ENCODE results near the gene ATRIP.
"Not testable (repeated sequence)": the region's sequence is repeated elsewhere in the genome, so short reads cannot be mapped to it uniquely, and the experiment has no call there.

The ATRIP gene

DNA sequence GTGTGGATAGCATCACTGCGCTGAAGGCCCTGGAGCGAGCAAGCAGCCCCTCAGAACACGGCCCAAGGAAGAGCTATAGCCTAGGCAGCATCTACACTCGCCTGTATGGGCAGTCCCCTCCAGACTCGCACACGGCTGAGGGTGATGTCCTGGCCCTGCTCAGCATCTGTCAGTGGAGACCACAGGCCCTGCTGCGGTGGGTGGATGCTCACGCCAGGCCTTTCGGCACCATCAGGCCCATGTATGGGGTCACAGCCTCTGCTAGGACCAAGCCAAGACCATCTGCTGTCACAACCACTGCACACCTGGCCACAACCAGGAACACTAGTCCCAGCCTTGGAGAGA, 20.5 kb downstream of the ATRIP start:
- DNase-seq (ENCODE audit: low read depth in 2 of 2, low spot score in 1 of 2) = no peak

DNA sequence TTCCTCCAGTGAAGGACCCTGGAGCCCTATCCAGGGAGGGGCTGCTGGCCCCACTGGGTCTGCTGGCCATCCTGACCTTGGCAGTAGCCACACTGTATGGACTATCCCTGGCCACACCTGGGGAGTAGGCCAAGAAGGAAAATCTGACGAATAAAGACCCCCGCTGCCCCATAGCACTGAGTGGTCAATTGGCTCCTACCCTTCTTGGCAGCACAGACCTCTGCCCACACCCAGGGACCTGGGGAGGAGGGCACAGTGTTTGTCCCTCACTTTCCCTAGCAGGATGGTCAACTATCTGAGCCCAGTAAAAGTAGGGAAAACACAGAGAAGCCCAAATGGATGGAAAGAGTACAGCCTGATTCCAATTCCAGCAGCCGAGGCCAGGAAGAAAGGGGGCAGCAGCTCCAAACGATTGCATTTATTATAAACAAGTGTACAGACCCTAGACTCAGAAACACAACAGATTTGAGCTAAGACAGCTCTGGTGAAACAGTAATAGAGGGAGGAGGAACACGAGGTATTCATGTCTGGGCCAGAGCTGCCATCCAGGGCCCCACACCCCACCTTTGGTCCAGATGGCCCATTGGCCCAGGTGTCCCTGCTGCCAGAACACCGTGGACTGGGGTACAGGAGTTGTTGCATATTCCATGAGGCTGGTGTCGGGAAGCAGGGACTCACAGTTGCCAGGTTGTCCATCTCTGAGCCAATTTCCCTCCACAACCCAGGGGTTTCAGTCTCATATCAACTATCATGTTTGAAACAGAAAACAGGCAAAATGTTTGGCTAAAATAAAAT, 21.1 kb downstream of the ATRIP start:
- no peak for DNase-seq (ENCODE audit: low read depth in 2 of 2, low spot score in 1 of 2)

DNA sequence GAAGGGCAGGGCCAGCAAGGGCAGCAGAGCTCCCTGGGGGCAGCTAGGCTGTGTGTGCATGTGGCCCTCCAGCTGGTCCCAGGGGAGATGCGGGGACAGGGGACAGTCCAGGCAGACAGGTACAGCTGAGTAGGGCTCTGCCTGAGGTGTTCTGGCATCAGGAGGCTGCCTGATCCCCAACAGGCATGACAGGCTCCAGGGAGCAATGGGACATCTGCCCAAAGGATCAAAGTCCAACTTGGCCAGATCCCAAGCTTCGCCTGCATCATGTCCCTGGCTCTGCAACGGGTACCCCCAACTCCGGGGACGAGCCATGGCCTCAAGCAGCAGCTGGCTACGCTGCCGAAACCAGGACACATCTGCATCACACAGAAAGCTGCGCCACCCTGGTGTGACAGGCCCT, 21.8 kb downstream of the ATRIP start:
- no peak for DNase-seq (ENCODE audit: low read depth in 2 of 2, low spot score in 1 of 2)

DNA sequence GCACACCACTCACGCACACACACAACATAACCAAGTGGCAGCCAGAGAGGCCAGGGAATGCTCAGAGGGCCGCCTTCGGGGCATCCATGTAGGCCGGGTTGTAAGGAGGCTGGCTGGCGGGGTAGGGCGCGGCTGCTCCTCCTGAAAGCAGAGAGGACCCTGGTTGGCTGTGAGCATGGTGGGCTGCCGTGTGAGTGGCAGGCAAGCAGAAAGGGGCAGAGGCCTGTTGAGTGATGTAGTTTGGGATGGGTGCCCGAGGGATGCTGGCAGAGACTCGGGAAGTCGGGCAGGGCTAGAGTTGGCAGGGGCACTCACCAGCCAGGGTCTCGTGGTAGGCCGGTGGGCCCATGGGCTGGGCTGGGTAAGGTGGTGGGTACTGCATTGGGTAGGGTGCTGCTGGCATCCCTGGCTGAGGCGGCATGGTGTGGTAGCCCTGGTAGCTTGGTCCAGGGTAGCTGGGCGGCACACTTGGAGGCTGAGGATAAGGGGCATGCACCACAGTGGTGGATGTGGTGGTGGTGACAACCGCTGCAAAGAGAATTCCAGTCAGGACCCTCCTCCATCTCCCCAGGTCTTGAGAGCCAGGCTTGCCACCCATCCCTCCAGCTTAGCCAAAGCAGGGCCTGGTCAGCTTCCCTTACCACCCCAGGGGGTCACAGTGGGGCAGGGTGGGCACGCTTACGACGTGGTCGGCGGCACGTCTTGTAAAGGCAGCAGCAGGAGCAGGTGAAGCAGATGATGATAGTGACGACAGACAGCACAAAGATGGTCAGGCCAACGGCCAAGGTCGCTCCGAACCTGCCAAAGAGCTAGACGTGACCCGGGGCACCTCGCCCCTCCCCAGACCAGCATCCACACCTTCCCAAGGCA, 22.7 kb downstream of the ATRIP start:
- DNase-seq (ENCODE audit: low read depth in 2 of 2, low spot score in 1 of 2) = no peak

DNA sequence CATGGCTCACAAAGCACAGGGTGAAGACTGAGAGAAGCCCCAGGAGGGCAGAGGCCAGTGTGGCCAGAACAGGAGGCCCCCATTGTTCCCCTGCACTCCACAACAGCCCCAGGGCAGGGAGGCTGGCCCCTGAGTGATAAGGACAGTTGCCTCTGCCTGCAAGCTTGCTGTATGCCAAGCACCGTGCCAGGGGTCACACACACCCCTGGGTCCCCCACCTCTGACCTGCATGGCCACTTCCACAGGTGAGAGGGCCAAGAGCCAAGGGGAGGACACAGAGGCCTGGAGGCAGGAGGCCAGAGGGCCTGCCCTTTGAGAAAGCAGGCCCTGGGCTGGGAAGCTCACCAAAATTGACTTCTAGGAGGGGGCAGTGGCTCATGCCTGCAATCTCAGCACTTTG, 23.7 kb downstream of the ATRIP start:
- DNase-seq (ENCODE audit: low read depth in 2 of 2, low spot score in 1 of 2) = no peak

DNA sequence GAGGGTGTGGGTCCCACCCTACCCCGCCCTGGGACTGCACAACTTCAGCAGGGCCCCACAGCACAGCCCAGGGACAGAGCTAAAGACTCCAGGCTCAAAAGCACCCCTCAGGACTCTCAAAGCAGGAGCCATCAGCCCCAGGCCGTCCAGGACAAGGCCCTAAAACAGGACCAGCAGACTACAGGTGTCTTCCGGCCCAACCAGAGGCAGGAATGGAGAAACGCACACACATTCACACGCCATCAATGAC, 26.1 kb downstream of the ATRIP start:
- no peak for DNase-seq (ENCODE audit: low read depth in 2 of 2, low spot score in 1 of 2)

DNA sequence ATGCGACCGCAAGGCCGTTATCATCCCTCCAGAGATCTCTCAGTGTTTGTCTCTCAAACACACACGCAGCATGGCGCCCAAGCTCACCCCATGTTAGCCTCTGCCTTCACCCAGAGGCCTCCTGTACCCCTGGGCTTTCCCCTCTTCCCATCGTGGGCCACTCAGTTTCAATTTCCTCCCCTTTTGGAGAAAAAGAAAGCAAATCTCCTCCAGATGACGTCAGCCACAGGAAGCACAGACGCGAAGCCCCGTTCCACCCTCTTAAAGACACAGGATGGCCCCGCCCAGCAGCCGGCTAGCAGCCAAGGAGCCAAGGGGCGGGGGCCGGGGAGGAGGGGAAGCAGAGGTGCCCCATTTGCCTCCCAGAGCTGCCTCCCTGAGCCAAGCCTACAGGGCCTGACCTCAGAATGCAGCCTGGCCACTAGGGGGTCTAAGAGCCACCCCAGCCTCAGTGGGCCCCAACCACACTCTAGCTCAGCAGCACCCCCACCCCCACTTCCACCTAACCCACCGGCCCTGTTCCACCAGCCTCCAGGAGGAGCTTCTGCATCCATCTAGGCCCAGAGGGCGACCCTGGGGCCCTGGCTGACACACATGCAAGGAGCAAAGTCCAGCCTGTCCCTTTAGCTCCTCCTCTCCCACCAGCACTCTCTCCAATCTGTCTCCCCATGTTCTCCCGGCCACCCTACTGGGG, 26.5 kb downstream of the ATRIP start:
- DNase-seq (ENCODE audit: low read depth in 2 of 2, low spot score in 1 of 2) = peak; percentile 79 to 89

DNA sequence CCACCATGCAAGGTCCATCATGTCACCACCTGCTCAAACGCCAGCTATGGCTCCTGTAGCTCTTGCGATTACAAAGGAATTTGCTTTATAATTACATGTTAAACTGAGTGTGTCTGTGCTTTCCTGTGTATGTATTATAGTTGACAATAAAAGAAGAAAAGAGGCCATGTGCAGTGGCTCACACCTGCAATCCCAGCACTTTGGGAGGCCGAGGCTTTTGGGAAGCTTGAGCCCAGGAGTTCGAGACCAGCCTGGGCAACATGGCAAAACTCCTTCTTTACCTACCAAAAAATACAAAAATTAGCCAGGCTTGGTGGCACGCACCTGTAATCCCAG, 27.0 kb downstream of the ATRIP start:
- no peak for DNase-seq (ENCODE audit: low read depth in 2 of 2, low spot score in 1 of 2)

DNA sequence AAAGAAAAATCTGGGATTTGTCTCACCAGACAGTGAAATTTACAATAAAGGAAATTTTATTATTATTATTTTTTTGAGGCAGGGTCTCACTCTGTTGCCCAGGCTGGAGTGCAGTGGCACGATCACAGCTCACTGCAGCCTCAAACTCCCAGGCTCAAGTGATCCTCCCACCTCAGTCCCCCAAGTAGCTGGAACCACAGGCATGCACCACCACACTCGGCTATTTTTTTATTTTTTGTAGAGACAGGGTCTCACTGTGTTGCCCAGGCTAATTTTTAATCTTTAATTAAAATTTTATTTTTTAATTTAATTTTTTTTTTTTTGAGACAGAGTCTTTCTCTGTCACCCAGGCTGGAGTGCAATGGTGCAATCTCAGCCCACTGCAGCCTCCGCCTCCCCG, 27.5 kb downstream of the ATRIP start:
- not testable (repeated sequence) for DNase-seq (ENCODE audit: low read depth in 2 of 2, low spot score in 1 of 2)

DNA sequence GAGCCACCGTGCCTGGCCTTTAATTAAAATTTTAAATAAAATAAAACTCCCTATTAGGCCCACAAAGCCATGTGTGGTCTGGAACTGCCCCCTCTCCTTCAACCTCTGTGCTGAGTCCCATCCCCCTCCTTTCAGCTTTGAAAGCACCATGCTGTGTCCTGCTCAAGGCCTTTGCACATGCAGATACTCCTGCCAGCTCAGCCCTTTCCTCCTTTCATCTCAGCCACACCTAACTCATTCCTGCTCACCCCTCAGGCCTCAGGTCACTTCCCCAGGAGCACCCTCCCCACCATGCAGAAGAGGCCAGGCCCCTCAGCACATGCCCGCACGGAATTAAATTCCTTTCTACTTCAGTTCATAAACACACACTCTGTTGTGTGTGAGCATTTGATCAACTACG, 28.1 kb downstream of the ATRIP start:
- no peak for DNase-seq (ENCODE audit: low read depth in 2 of 2, low spot score in 1 of 2)

DNA sequence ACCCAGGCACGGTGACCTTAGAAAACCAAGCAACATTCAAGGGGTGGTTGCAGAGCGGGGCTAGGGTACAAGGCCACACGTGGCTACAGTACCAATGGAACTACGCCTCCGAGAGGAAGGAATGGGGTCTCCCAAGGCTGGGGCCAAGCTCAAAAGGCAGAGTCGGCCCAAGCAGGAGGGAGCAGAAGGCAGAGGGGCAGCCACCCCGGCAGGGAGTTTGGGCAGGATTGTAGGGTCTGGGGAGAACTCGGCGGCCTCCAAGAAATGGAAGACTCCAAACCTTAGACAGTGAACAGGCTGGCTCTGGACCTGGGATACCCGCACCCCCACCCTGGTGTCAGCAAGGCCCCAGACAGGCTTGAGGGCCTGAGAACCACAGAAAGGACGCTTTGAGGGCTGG, 28.7 kb downstream of the ATRIP start:
- DNase-seq (ENCODE audit: low read depth in 2 of 2, low spot score in 1 of 2) = no peak

DNA sequence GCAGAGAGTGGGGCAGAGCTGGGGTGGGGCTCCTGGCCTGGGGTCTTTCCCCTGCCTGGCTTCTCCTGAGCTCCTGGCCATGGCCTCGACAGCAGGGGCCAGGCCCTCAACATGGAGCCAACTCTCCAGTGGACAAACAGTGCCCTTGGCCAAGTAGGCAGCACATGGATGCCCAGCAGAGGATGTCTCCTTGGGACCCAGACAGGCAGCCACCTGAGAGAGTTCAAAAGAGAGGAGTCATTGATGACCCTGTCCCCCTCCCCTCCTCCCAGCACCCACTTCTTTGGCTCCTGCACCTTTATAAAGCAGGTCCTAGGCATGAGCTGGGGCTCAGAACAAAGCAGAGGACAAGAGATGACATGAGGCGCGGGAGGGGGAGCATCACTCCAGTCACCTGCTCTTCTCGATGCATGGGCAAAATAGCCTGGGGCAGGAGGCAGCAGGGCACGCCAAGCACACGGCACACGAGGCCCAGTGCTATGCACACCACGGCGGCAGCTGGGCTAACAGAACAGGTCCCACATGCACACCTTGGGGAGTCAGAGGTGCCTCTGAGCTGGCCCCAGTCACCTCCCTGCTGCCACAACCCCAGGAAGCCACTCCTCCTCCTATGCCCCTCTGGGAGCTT, 30.0 kb downstream of the ATRIP start:
- no peak for DNase-seq (ENCODE audit: low read depth in 2 of 2, low spot score in 1 of 2)

DNA sequence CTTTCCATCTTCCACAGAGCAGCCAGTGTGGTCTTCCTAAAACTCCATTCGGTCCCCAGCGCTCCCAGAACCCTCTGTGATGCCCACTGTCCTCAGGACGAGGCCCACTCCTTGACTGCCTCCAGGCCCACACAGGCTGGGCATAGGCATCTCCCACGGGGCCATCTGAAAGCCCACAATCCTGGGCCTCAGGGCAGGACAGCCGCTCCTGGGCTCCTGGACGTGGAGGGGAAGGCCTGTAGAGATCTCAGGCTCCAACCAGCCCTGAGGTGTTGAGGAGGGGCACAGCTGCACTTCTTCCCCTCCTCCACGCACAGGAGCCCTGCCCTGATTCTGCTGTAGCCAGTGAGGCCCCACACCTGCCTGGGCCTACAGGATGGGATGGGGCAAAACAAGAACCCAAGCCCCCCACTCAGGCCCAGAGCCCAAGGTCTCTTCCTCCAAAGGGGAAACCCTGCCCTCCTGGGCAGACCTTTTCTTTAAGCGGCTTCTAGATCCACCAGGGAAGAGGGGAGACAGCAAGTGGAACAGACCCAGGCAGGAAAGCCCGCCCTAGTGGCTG, 31.5 kb downstream of the ATRIP start:
- DNase-seq (ENCODE audit: low read depth in 2 of 2, low spot score in 1 of 2) = no peak

DNA sequence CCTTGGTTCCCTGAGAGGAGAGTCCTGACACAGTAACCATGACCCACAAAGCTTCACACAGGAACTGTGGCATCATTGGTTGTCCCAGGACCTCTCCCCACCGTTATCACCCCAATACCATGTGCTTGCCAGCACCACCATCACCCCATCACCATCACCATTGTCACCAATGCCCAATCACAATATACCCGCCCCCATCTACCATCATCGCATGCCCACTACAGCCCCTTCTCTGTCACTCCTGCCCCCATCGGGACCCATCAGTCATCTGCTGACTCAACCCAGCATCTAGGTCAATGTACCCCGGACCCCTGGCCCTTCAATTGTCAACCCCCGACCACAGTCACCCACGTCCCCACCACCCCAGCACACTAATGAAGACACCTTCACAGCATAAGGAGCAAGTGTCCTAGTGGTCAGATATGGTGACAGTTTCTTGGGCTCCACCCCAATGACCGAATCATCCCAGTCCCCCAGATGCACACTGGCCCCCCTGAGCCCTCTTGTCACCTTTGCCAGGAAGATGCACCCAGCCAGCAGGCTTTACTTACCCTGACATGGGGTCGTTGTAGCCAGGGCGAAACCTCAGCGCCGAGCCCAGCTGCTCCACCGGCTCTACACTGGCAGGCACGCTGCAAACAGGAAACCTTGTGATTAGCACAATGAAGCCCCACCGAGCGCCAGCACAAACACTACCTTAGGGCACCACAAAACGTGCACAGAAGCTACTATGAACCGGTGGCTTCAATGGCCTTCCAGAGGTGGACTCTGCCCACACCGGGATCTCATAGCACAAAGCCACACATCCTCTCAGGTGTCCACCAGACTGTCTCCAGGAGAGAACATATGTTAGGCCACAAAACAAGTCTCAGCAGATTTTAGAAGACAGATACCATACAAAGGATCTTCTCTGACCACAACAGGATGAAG, 32.4 kb downstream of the ATRIP start:
- peak in 1 of 2 donors; percentile 41 for DNase-seq (ENCODE audit: low read depth in 2 of 2, low spot score in 1 of 2)

DNA sequence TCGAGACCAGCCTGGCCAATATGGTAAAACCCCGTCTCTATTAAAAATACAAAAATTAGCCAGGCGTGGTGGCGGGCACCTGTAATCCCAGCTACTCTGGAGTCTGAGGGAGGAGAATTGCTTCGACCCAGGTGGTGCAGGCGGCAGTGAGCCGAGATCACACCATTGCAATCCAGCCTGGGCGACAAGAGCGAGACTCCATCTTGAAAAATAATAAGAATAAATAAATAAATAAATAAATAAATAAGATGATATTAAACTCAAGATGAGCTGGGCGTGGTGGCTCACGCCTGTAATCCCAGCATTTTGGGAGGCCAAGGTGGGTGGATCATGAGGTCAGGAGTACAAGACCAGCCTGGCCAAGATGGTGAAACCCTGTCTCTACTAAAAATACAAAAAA, 34.4 kb downstream of the ATRIP start:
- not testable (repeated sequence) for DNase-seq (ENCODE audit: low read depth in 2 of 2, low spot score in 1 of 2)

DNA sequence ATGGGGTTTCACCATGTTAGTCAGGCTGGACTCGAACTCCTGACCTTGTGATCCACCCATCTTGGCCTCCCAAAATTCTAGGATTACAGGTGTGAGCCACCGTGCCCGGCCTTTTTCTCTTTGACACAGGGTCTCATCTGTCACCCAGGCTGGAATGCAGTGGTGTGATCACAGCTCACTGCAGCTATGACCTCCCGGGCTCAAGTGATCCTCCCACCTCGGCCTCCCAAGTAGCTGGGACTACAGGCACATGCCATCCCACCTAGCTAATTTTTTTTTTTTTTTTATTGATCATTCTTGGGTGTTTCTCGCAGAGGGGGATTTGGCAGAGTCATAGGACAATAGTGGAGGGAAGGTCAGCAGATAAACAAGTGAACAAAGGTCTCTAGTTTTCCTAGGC, 36.3 kb downstream of the ATRIP start:
- not testable (repeated sequence) for DNase-seq (ENCODE audit: low read depth in 2 of 2, low spot score in 1 of 2)

DNA sequence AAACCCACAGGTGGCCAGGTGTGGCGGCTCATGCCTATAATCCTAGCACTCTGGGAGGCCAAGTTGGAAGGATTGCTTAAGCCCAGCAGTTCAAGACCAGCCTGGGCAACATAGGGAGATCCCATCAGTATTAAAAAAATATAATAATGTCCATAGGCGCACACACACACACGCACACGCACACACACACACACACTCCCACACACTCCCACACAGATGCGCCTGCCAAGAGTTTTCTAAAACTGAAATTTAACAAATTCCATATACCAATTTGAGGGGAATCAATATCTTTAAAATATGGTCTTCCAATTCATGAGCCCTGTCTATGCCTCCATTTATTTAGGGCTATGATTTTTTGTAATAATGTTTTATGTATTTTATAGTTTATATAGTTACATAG, 40.4 kb downstream of the ATRIP start:
- no peak for DNase-seq (ENCODE audit: low read depth in 2 of 2, low spot score in 1 of 2)

DNA sequence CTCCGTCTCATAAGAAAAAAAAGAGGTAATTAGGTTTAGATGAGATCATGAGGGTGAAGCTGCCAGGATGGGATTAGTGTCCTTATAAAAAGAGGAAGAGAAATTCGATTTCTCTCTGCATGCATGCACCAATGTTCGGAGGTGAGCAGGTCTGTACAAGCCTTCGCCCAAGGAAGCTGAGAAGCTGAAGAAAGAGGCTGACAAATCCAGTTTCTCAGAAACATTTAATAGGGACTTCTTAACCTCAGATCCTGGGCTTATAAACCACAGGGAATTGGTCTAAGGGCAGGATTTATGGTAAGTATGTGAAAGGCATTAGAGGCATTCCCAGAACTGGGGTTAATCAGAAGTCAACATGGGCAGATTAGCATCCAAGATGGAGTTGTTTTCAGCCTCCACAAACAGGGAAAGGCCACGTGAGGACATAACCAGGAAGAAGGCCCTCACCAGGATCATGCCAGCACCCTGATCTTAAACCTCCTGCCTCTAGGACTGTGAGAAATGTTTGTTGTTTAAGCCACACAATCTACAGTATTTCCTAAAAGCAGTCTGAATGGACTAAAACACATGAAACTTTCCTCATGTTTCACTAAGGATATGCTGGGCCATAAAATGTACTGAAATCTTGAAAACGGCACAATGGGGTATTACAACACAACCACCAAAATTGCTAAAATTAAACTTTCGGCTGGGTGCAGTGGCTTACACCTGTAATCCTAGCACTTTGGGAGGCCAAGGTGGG, 46.1 kb downstream of the ATRIP start:
- no peak for DNase-seq (ENCODE audit: low read depth in 2 of 2, low spot score in 1 of 2)

DNA sequence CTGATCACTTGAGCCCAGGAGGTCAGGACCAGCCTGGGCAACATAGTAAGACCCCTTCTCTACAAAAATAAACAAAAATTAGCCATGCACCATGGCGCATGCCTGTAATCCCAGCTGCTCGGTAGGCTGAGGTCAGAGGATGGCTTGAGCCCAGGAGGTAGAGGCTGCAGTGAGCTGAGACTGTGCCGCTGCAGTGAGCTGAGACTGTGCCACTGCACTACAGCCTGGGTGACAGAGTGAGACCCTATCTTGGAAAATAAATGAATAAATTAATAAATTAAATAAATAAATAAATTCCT, 46.6 kb downstream of the ATRIP start:
- DNase-seq (ENCODE audit: low read depth in 2 of 2, low spot score in 1 of 2) = no peak

DNA sequence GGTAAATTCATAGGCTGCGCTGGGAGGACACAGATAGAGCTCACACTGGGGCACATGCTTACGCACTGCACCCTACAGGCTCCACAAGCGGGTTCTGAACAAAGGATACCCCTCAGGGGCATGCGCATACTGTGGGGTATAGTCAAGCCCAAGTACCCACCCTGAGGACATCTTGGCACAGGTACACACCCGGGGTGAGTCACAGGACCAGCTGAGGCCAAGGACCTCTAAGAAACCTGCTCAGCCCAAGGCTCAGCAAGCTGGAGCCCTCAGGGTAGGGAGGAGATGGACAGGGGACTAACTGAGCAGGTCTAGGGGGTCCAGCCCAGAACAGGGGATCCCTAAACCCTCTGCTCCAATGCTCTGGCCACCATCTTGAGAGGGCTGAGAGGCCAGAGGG, 54.1 kb downstream of the ATRIP start:
- DNase-seq (ENCODE audit: low read depth in 2 of 2, low spot score in 1 of 2) = no peak
